NAMALWA (cell line): ENCODE results near the gene PIAS1.
A peak's percentile ranks its signal among the peaks of the same experiment; 100 is the strongest.
"Not testable (repeated sequence)": the region's sequence is repeated elsewhere in the genome, so short reads cannot be mapped to it uniquely, and the experiment has no call there.

Experiments
- DNase-seq: peaks from one replicate; pipeline ENCODE4 v3.0.0-alpha.2; 2015; ENCODE audit warnings: low spot score

The PIAS1 gene

DNA sequence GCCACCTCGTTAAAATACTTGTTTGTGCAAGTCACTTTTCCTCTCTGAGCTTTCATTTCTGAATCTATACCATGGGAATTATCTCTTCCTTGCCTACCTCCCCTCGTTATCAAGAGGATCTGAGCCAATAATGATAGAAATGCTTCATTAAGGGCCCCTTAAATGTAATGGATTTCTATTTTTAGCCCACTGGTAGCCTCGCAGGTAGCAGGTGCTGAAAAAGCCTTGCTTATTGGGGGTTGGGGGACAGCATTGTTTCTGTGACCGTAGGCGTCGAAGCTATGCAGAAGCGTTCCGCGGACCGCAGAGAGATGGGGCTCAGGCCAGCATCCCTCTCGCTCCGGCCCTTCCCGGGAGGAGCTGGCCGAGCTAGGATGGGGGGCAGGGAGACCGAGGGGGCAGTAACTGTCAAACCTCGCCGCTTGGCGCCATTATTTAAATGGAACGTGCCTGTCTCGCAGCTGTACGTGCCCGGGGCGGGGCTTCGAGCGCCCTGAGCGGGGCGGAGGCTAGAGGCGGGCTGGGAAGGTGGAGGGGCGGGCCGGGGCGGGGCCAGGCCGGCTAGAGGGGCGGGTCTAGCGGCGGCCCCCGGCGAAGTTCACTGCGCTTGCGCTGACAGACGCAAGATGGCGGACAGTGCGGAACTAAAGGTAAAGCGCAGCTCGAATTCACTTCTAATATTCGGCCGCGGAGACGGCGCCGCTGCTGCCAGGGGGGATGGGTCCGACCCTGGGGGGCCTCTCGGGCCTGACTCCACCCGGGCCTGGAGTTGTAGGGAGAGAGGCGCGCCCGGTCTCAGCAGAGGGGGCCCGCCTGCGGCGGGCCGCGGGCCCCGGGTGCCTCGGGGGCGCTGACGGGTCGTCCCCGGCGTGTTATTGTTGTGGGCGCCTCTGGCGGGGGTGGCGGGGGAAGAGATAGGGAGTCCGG, at the start of gene PIAS1:
Gene PIAS1, plus strand, starts transcription at position 615 of the 927 bp plus-strand sequence. Its CDS starts 12 bp downstream, at position 627.
- peak; percentile 95 for DNase-seq

DNA sequence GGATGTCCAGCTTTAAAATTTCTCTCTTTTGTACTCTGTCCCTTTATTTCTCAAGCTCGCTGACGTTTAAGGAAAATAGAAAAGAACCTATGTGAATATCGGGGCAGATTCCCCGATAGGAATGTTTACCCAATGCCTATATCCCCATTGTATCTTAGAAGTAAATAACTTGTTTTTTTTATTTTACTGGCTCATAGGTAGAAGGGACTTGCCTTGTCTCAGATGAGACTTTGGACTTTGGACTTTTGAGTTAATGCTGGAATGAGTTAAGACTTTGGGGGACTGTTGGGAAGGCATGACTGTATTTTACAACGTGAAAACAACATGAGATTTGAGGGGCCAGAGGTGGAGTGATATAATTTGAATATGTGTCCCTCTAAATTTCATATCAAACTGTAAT, 46.5 kb upstream of the PIAS1 start:
- DNase-seq, result not testable (repeated sequence)

DNA sequence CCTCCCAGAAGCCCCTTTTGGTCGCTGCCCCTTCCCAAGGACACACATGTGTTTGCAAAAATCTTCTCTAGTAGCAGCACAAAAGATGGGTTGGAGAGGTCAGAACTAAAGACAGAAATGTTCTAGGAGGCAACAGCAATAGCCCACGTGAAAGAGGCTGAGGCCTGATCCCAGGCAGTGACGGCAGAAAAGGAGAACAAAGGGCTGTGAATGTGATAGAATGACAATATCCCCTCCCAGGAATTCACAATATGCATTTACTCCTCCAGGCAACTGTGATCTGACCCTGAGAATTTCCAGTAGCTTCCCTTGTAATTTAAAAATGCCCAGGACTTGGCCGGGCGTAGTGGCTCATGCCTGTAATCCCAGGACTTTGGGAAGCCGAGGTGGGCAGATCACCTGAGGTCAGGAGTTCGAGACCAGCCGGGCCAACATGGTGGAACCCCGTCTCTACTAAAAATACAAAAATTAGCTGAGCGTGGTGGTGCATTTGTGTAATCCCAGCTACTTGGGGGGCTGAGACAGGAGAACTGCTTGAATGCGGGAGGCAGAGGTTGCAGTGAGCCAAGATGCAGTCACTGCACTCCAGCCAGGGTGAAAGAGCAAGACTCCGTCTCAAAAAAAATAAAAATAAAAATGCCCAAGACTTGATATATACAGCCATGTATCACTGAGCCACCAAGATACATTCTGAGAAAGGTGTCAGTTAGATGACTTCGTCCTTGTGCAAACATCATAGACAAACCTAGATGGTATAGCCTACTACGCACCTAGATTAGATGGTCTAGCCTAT, 43.6 kb upstream of the PIAS1 start:
- no peak for DNase-seq

DNA sequence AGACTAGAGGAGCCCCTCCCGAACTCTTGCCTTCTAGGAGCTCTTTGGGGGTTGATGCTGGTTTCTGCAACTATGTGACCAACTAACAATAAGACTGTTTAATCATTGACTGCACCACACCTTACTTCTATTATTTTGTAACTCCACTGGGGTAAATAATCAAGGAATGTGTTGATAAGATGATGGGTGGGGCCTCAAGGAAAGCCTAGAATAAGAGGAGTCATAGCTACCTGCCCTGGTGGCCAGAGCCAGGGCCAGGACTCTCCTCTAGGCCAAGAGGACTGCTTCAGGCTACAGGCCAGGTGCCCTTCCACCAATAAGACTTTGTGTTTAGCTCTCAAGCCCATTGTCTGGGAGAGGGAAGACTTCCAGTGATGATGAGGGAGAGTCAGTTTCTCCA, 41.2 kb upstream of the PIAS1 start:
- DNase-seq, result no peak

DNA sequence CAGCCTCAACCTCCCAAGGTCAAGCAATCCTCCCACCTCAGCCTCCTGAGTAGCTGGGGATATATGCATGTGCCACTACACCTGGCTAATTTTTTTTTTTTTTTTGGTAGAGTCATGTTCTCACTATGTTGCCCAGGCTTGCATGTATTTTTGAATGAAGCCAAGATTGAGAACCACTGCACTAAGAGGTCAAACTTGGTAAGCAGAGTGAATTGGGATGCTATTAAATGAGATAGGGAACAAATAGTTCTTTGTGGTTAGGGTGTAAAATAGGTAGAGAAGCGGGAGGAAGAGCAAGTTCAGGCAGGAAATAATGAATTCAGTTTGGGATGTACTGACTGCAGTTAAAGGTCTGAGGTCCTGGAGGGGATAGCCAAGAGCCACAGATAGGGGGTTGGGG, 39.9 kb upstream of the PIAS1 start:
- DNase-seq, result no peak

DNA sequence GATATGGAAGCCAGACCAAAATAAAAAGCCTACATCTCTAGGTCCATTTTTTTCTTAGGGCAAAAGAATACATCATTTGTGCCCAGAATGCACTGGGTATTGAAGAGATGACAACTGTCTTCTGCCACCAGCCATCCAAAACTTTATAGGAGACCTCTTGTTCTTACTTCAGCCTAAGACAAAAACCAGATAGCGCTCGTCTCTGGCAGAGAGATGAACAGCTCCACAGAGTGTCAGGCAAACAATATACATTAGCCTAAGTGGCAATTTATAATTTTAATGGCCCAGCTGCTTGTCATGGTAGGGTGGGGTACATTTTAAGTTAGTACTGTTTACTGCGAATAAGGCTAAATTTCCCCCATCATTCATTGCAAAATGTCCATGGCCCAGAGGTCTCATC, 38.9 kb upstream of the PIAS1 start:
- DNase-seq, result no peak

DNA sequence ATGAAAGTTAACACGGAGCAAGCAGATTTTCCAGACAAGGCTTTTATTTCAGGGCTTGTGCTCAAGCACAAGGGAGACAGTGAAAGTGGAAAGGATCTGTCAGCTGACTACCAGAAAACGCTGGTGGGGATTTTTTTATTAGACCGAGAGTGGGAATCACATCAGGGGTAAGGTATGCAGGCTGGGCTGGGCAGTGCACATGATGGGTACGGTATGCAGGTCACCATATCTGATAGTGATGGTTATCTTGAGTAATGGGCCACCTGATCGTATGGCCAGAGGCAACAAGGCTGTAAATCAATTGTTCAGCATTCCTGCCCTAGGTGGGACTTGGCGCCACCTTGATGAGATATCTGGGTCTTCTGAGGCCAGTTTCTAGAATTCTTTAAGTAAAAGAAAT, 36.9 kb upstream of the PIAS1 start:
- DNase-seq, result no peak

DNA sequence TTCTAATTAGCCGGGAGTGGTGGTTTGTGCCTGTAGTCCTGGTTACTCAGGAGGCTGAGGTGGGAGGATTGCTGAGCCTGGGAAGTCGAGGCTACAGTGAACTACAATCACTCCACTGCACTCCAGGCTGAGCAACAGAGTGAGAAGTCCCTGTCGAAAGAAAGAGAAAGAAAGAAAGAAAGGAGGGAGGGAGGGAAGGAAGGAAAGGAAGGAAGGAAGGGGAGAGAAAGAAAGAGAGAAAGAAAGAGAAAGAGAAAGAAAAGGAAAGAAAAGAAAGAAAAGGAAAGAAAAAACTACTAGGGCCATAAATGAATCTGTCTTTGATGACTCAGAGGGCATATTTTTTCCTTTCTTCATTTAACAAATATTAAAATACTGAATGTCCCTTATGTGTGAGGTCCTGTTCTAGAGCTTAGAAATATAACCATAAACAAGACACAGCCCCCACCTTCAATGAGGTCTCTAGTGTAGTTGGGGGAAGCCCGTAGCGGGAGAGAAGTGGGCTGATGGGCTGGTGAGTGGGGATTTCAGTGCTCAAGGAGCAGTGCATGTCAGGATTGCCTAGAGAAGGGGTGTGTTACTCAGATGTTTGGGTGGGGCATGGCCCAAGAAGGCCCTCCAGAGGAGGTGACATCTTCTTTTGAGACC, 35.2 kb upstream of the PIAS1 start:
- DNase-seq, result no peak

DNA sequence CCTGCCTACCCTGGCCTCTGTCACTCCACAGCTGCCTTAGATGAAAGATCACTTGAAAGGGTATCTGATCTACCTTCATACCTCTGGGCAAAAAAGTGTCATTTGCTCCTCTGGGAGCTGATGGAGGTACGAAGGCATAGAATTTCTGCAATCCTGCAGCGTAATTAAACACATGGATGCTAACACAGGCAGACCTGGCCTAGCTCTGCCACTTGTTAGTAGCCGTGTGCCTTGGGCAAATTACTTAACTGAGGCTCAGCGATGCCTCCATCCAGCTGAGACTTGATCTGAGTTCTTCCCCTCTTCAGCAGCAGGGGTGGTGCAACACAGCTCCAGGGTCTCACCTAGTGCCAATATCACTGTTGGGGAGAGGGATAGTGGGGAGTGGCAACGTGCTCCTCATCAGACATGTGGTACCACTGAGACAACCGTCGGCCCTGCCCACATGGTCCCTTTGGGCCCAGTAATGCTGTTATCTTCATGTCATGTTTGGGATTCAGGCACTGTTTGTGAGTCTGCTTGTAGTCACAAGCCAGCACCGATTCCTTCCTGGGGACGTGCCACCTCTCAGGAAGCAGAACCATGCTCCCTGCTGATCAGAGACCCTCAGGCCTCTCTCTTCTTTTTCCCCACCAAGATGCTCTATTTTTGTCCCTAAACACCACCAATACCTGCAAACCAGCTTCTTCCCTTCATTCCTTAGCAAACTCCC, 34.1 kb upstream of the PIAS1 start:
- DNase-seq, result no peak

DNA sequence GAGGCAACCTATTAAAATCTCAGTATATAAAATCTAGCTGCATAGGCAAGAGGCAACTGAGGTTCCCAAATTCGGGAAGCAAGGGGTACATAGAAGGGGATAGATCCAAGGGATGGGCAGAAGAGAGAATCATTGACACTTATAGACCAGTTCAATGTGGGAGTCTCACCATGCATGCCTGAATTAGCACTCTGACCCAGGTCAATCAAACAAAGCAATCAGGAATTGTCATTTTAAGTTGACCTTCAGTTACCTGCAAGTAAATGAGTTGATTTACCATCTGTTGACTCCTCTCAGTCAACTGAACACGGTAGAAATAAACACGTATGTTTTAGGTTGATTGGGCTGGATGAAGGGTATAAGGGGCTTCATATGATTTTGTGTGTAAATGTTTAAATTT, 33.4 kb upstream of the PIAS1 start:
- DNase-seq, result no peak

DNA sequence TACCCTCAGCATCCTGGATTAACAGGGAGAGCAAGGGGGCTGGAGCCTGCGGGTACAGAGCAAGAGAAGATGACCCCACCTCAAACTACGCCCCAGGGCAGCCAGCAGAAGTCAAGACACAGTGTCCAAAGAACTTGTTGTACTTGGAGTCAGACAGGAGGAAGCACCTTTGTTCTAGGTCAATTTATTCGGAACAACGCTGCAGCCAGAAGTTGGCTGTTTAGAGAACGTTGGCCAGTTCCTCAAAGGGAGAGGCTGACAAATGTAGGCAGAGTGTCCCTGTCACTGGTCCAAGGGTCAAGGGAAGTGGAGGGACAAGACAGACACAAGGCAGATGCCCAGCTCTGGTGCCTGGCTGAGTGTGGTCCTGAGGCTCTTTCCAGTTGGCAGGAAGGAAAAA, 32.1 kb upstream of the PIAS1 start:
- no peak for DNase-seq

DNA sequence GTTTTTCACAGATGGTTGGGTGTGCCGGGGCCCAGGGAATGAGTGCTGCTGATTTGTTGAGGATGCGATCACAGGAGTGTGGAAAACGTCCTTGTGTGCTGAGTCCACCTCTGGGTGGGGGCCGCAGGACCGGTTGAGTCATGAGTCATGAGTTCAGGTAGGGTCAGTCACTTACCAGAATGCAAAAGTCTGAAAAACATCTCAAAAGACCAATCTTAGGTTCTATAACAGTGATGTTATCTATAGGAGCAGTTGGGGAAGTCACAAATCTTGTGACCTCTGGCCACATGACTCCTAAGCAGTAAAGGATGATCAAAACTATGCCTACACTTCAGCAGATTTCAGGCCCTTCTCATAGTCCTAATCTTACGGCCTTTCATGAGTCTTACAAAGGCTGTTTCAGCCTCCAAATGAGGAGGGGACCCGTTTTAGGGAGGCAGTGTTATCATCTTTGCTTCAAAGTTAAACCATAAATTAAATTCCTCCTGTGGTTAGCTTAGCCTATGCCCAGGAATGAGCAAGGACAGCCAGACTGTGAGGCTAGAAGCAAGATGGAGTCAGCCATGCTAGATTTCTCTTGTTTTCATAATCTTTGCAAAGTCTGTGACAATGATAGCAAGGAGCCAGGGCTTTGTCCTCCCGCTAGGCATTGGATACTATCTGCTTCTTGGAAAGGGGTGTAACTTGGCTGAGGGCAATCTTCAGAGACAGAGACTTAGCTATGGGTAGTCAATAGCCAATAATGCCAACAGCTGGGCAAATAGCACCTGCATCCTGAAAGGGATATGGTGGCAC, 30.6 kb upstream of the PIAS1 start:
- DNase-seq, result no peak

DNA sequence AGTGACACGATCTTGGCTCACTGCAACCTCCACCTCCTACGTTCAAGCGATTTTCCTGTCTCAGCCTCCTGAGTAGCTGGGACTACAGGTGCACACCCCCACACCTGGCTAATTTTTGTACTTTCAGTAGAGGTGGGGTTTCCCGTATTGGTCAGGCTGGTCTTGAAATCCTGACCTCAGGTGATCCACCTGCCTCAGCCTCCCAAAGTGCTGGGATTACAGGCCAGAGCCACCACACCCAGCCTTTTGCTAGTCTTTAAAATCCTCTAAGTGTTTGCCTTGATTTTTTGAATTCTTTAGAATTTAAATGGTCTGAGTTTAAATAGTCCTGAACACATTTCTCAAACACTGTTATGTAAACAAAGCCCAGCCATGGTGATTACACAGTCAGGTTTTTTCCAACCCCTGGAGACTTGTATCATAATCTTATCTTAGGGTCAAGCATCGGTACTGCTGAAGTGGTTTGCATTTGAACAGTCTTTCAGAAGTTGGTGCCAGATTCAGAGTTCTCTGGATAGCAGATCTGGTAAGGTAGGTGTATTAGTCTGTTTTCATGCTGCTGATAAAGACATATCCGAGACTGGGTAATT, 28.2 kb upstream of the PIAS1 start:
- DNase-seq, result no peak

DNA sequence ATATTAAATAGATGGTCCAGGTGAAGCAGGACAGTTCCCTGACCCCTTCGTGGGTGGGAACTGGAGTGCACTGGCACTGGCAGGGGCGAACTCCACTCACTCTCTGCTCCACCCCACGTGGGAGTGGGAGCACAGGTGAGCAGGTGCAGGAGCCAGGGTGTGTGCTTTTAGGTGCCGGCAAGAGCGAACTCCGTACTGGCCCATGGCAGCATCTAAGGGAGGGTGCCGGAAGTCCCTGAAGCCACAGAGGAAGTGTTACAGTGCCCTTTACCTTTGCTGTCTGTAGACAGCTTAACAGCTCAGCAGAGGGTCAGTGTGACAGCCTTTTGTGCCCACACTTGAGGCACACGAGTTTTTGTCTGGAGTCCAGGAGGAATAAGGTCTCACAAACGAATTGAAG, 26.7 kb upstream of the PIAS1 start:
- DNase-seq, result no peak

DNA sequence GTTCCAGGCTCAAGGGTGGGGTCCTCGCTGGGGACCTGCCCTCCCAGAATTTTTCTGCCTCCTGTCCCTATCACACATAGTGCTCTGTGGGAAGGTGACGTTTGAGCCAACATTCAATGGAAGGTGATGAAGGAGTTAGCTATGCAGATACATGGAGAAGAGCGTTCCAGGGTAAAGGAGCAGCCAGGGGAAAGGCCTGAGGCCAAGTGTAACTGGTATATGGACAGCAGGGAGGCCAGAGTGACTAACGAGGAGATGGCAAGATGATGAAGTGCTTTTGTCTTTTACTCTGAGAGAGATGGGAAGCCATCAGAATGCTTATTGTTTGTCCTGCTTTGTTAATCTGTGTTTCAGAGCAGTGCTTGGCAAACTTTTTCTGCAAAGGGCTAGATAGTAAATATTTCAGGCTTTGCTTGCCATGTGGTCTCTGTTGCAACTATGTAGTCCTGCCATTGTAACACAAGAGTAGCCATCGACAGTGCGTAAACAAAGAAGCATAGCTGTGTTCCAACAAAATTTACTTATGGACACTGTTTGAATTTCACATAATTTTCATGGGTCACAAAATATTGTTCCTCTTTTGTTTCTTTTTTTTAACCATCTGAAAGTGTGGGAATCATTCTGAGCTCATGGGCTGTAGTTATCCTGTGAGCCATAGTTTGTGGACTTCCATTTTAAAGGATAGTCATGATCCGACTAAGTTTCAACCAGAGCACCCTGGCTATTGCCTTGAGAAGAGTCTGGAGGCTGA, 25.8 kb upstream of the PIAS1 start:
- no peak for DNase-seq

DNA sequence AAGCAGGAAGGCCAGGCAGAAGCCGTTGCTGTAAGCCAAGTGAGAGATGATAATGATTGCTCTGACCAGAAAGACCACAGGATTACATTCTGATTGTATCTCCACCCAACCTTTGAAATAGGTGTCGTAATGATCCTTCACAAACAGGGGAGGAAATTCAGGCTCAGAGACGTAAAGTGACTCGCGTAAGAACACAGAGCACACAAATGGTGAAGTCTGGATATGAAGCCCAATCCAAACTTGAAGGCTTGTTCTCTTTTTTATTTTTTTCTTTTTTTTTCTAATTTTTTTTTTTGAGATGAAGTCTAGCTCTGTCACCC, 25.3 kb upstream of the PIAS1 start:
- DNase-seq, result no peak

DNA sequence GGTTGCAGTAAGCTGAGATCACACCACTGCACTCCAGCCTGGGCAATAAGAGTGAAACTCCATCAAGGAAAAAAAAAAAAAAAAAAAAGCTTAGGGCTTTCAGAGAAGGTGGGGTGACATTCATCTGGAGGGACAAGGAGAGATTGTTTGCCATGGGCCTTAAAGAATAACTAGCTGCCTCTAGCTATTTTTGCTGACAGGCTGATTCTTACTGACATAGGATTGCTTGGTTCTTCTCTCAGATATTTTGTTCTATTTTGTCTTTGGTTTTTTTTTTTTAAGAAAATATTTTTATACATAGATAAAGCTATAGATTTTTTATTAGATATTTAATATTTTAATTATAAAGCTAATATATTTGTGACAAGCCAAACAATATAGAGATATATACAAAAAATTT, 24.2 kb upstream of the PIAS1 start:
- no peak for DNase-seq

DNA sequence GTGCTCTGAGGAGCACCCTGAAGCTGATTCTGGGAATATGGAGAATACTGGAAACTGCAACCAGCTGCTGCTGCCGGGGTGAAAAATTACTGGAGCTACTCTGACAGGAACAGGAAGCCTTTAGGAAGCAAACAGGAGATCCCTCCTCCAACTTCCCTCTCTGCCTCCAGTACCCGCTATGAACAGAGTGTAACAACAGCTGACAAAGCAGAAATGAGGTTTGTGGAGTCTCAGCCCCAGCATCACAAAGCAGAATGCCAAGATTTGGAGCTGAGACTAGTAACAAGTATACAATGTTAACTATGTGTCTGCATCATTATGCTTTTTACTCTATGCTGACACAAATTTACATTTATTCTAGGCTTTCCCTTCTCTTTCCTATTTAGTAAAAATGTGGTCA, 22.7 kb upstream of the PIAS1 start:
- DNase-seq, result no peak

DNA sequence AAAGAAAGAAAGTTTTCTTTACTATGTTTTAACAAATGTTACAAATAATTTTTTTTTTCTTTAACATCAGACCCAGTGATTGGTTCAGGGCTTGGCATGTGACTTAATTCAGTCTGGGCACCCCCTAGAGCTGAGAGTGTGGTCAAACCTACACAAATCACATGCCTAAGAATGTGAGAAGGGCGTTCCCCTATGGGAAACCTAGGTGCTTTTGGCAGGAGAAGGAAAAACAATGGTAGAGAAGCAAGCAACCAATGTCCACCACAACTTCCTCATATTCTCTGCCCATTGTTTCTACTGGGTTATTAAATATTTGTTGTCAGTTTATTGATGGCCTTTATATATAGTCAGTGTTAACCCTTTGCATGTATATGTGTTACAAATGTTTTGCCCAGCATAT, 21.4 kb upstream of the PIAS1 start:
- no peak for DNase-seq

DNA sequence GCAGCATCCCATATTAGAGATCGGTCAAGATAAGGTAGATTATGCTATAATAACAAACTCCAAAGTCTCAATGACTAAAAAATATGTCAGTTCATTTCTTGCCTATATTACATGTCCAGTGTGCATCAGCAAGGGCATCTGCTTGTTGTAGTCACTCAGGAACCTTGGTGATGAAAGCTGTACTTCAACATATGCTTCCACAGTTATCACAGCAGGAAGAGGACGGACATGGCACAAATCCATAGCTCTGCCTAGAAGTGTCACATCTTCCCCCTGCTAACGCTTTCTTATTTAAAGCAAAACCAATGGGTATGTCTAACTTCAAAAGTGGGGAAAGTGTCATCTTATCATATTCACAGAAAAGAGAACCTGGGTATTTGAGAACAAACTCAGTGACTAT, 20.0 kb upstream of the PIAS1 start:
- DNase-seq, result no peak
